ENCODE data around the gene MTFP1. TPM values are rescaled to one million over a fixed set of nuclear protein-coding genes. Genes with fewer than 3 reads are reported as not detected.

The MTFP1 gene
- total and polyA plus RNA-seq, 7 experiments from 2014 or later = 10.2 to 68.2 (median 26.7) TPM

GRCh38 chr22:30436196-30436595 lies 10.6 kb downstream of the MTFP1 start:
- Mint-ChIP-seq H3K9me3 (peaks cover 9 to 18% (median 13%) of the 10 kb centered on the region in 11 donors), H3K27me3 (peaks cover 16 to 29% (median 23%) of the 10 kb centered on the region in 5 donors), H3K27ac (peak overlapping the region; percentile 88 to 100 (median 98)), H3K4me1 (peaks cover 10 to 28% (median 26%) of the 10 kb centered on the region in 7 donors), H3K4me3 (peak overlapping the region; percentile 57 to 90 (median 83)), H3K36me3 (peaks cover 0 to 16% (median 5%) of the 10 kb centered on the region in 5 donors)
- Histone ChIP-seq H3K9me3 (ENCODE audit: control insufficient read depth in 2 of 3, low read length in 3 of 3) (peaks cover 0 to 4% (median 0%) of the 10 kb centered on the region in 3 experiments), H3K4me3 (ENCODE audit: low read length) (peak overlapping the region; percentile 53), H3K27me3 (ENCODE audit: control insufficient read depth in 2 of 2, insufficient read depth in 2 of 2, low read length in 2 of 2) (peaks cover 3 to 6% of the 10 kb centered on the region in 2 donors), H3K4me1 (ENCODE audit: control insufficient read depth in 2 of 2, insufficient read depth in 2 of 2, low read length in 2 of 2) (peaks cover 16 to 21% of the 10 kb centered on the region in 2 donors), H3K27ac (ENCODE audit: low read depth, low read length) (peak overlapping the region; percentile 99), H3K36me3 (ENCODE audit: control insufficient read depth in 2 of 3, insufficient read depth in 3 of 3, low read length in 3 of 3) (no peaks in the 10 kb centered on the region)
- DNase-seq = no peak
- no peak for ATAC-seq
- ChIA-PET CTCF (interaction anchor here (0.6 to 6.0 kb wide), 8 partner anchors 8 to 1750 kb away, joined by 3 to 46 read pairs (median 4); partner anchors contain the start of gene MTFP1), POLR2A (interaction anchor here (0.6 to 6.3 kb wide), 4 partner anchors 8 to 1744 kb away, joined by 3 to 88 read pairs (median 3); partner anchors contain the start of gene MTFP1)
- intact Hi-C loops (cut with micrococcal nuclease) = loop anchor here in 1 of 2 donors (1.0 kb wide), 1 partner anchor 170 kb away; the partner anchor contains the start of gene OSM

GRCh38 chr22:30438559-30438958 lies 13.0 kb downstream of the MTFP1 start:
- Mint-ChIP-seq H3K4me3 (no peak overlapping the region), H3K27ac (peak overlapping the region in 5 of 9 donors; percentile 2 to 100 (median 79)), H3K27me3 (peaks cover 27 to 43% (median 40%) of the 10 kb centered on the region in 5 donors), H3K9me3 (peaks cover 13 to 32% (median 15%) of the 10 kb centered on the region in 11 donors), H3K4me1 (peaks cover 24 to 42% (median 39%) of the 10 kb centered on the region in 7 donors), H3K36me3 (peaks cover 0 to 23% (median 5%) of the 10 kb centered on the region in 5 donors)
- DNase-seq (no peak), ATAC-seq (no peak)
- ChIA-PET POLR2A (interaction anchor here (6.3 kb wide), 1 partner anchor 14 kb away, joined by 88 read pairs; the partner anchor contains the start of gene MTFP1), CTCF (interaction anchor here (6.0 kb wide), 1 partner anchor 13 kb away, joined by 46 read pairs; the partner anchor contains the start of gene MTFP1)
- intact Hi-C loops (cut with micrococcal nuclease) = no loop called here
- Histone ChIP-seq H3K27ac (ENCODE audit: low read depth, low read length) (no peak overlapping the region), H3K36me3 (ENCODE audit: control insufficient read depth in 2 of 3, insufficient read depth in 3 of 3, low read length in 3 of 3) (no peaks in the 10 kb centered on the region), H3K9me3 (ENCODE audit: control insufficient read depth in 2 of 3, low read length in 3 of 3) (peaks cover 0 to 4% (median 0%) of the 10 kb centered on the region in 3 experiments), H3K27me3 (ENCODE audit: control insufficient read depth in 2 of 2, insufficient read depth in 2 of 2, low read length in 2 of 2) (peaks cover 3 to 6% of the 10 kb centered on the region in 2 donors), H3K4me3 (ENCODE audit: low read length) (no peak overlapping the region), H3K4me1 (ENCODE audit: control insufficient read depth in 2 of 2, insufficient read depth in 2 of 2, low read length in 2 of 2) (peaks cover 21 to 26% of the 10 kb centered on the region in 2 donors)

- no peak overlapping the region for H3K4me3 ChIP-seq (ENCODE audit: low read length)
- DNase-seq = no peak
- Mint-ChIP-seq H3K9me3 (peaks cover 14 to 32% (median 15%) of the 10 kb centered on the region in 11 donors), H3K27me3 (peaks cover 27 to 44% (median 43%) of the 10 kb centered on the region in 5 donors), H3K4me1 (peaks cover 24 to 42% (median 36%) of the 10 kb centered on the region in 7 donors), H3K36me3 (peaks cover 0 to 23% (median 5%) of the 10 kb centered on the region in 5 donors), H3K27ac (peak overlapping the region in 1 of 9 donors; percentile 67), H3K4me3 (no peak overlapping the region)
- H3K27me3 ChIP-seq (ENCODE audit: control insufficient read depth in 2 of 2, insufficient read depth in 2 of 2, low read length in 2 of 2) = peaks cover 3 to 6% of the 10 kb centered on the region in 2 donors
- H3K27ac ChIP-seq (ENCODE audit: low read depth, low read length) = no peak overlapping the region
- ChIA-PET CTCF (no interaction called here), POLR2A (no interaction called here)
- H3K4me1 ChIP-seq (ENCODE audit: control insufficient read depth in 2 of 2, insufficient read depth in 2 of 2, low read length in 2 of 2) = peaks cover 21 to 26% of the 10 kb centered on the region in 2 donors
- H3K36me3 ChIP-seq (ENCODE audit: control insufficient read depth in 2 of 3, insufficient read depth in 3 of 3, low read length in 3 of 3) = no peaks in the 10 kb centered on the region
- H3K9me3 ChIP-seq (ENCODE audit: control insufficient read depth in 2 of 3, low read length in 3 of 3) = peaks cover 0 to 4% (median 0%) of the 10 kb centered on the region in 3 experiments
- intact Hi-C loops (cut with micrococcal nuclease) = no loop called here
- no peak for ATAC-seq
Observed at GRCh38 chr22:30439226-30439625, 13.7 kb downstream of the MTFP1 start.

GRCh38 chr22:30439836-30440235 lies 14.3 kb downstream of the MTFP1 start:
- no peak overlapping the region for H3K4me3 ChIP-seq (ENCODE audit: low read length)
- ATAC-seq (no peak), DNase-seq (no peak)
- no peaks in the 10 kb centered on the region for H3K36me3 ChIP-seq (ENCODE audit: control insufficient read depth in 2 of 3, insufficient read depth in 3 of 3, low read length in 3 of 3)
- H3K27ac ChIP-seq (ENCODE audit: low read depth, low read length) = no peak overlapping the region
- ChIA-PET CTCF (no interaction called here), POLR2A (no interaction called here)
- Mint-ChIP-seq H3K9me3 (peaks cover 10 to 32% (median 15%) of the 10 kb centered on the region in 11 donors), H3K36me3 (peaks cover 0 to 19% (median 5%) of the 10 kb centered on the region in 5 donors), H3K4me1 (peaks cover 24 to 41% (median 30%) of the 10 kb centered on the region in 7 donors), H3K4me3 (no peak overlapping the region), H3K27me3 (peaks cover 27 to 48% (median 43%) of the 10 kb centered on the region in 5 donors), H3K27ac (peak overlapping the region in 2 of 9 donors; percentile 38 to 60)
- intact Hi-C loops (cut with micrococcal nuclease) = no loop called here
- H3K4me1 ChIP-seq (ENCODE audit: control insufficient read depth in 2 of 2, insufficient read depth in 2 of 2, low read length in 2 of 2) = peaks cover 15 to 25% of the 10 kb centered on the region in 2 donors
- H3K27me3 ChIP-seq (ENCODE audit: control insufficient read depth in 2 of 2, insufficient read depth in 2 of 2, low read length in 2 of 2) = peaks cover 3 to 6% of the 10 kb centered on the region in 2 donors
- peaks cover 0 to 4% (median 0%) of the 10 kb centered on the region in 3 experiments for H3K9me3 ChIP-seq (ENCODE audit: control insufficient read depth in 2 of 3, low read length in 3 of 3)

GRCh38 chr22:30441088-30441487 lies 15.5 kb downstream of the MTFP1 start:
- Histone ChIP-seq H3K9me3 (ENCODE audit: control insufficient read depth in 2 of 3, low read length in 3 of 3) (peaks cover 0 to 3% (median 0%) of the 10 kb centered on the region in 3 experiments), H3K27me3 (ENCODE audit: control insufficient read depth in 2 of 2, insufficient read depth in 2 of 2, low read length in 2 of 2) (peaks cover 3 to 6% of the 10 kb centered on the region in 2 donors), H3K36me3 (ENCODE audit: control insufficient read depth in 2 of 3, insufficient read depth in 3 of 3, low read length in 3 of 3) (no peaks in the 10 kb centered on the region), H3K4me3 (ENCODE audit: low read length) (no peak overlapping the region), H3K4me1 (ENCODE audit: control insufficient read depth in 2 of 2, insufficient read depth in 2 of 2, low read length in 2 of 2) (peaks cover 5 to 15% of the 10 kb centered on the region in 2 donors), H3K27ac (ENCODE audit: low read depth, low read length) (no peak overlapping the region)
- Mint-ChIP-seq H3K36me3 (peaks cover 0 to 10% (median 0%) of the 10 kb centered on the region in 5 donors), H3K27me3 (peaks cover 34 to 60% (median 50%) of the 10 kb centered on the region in 5 donors), H3K4me3 (peak overlapping the region in 1 of 10 donors; percentile 16), H3K9me3 (peaks cover 3 to 22% (median 9%) of the 10 kb centered on the region in 11 donors), H3K4me1 (peaks cover 18 to 36% (median 23%) of the 10 kb centered on the region in 7 donors), H3K27ac (peak overlapping the region in 4 of 9 donors; percentile 5 to 74 (median 34))
- no peak for DNase-seq
- intact Hi-C loops (cut with micrococcal nuclease) = no loop called here
- ATAC-seq = no peak
- POLR2A ChIA-PET = no interaction called here
- CTCF ChIA-PET = no interaction called here

- DNase-seq (peak in 4 of 9 donors; percentile 34 to 61 (median 46)), ATAC-seq (peak; percentile 54)
- Histone ChIP-seq H3K4me3 (ENCODE audit: low read length) (no peak overlapping the region), H3K9me3 (ENCODE audit: control insufficient read depth in 2 of 3, low read length in 3 of 3) (no peaks in the 10 kb centered on the region), H3K27me3 (ENCODE audit: control insufficient read depth in 2 of 2, insufficient read depth in 2 of 2, low read length in 2 of 2) (no peaks in the 10 kb centered on the region), H3K4me1 (ENCODE audit: control insufficient read depth in 2 of 2, insufficient read depth in 2 of 2, low read length in 2 of 2) (peaks cover 0 to 9% of the 10 kb centered on the region in 2 donors), H3K36me3 (ENCODE audit: control insufficient read depth in 2 of 3, insufficient read depth in 3 of 3, low read length in 3 of 3) (no peaks in the 10 kb centered on the region), H3K27ac (ENCODE audit: low read depth, low read length) (no peak overlapping the region)
- no peak overlapping the region for H3K4me3 Mint-ChIP-seq
- intact Hi-C loops (cut with micrococcal nuclease) = loop anchor here (1.0 to 2.0 kb wide), 2 partner anchors 40 kb away; no protein-coding TSS in a partner anchor
- H3K27me3 Mint-ChIP-seq = peaks cover 32 to 76% (median 56%) of the 10 kb centered on the region in 5 donors
- peaks cover 13 to 35% (median 18%) of the 10 kb centered on the region in 7 donors for H3K4me1 Mint-ChIP-seq
- ChIA-PET CTCF (interaction anchor here (0.6 to 2.0 kb wide), 3 partner anchors 9 to 60 kb away, joined by 4 read pairs; no protein-coding TSS in a partner anchor), POLR2A (interaction anchor here (0.5 to 1.6 kb wide), 3 partner anchors 8 to 141 kb away, joined by 3 to 10 read pairs (median 3); no protein-coding TSS in a partner anchor)
- H3K9me3 Mint-ChIP-seq = peaks cover 0 to 18% (median 7%) of the 10 kb centered on the region in 11 donors
- no peak overlapping the region for H3K27ac Mint-ChIP-seq
- H3K36me3 Mint-ChIP-seq = peaks cover 0 to 6% (median 0%) of the 10 kb centered on the region in 5 donors
Observed at GRCh38 chr22:30444632-30445437, 19.3 kb downstream of the MTFP1 start.
